K562 (cell line): Measurements from ENCODE around the gene ANAPC13. TPM values are rescaled to one million over a fixed set of nuclear protein-coding genes. Genes with fewer than 3 reads are reported as not detected.

Experiments
- ATAC-seq: fragments of 200-7000 bp; cut with Tn5 transposase; 3 replicates; pipeline ENCODE4 v1.9.1; 2020; ENCODE audit warnings: moderate library complexity
- BruUV-seq: library from RNA; stranded (reverse); fragments of 400-500 nt; replicated peaks from 2 replicates; lab custom pipeline; 2021; lab: Mats Ljungman, UMichigan
- CTCF ChIA-PET: fragments of 300-600 bp; formaldehyde crosslinking; extraction: SDS; loops from one replicate; lab custom pipeline; 2021; ENCODE audit warnings: low intra/inter-chr PET ratio; lab: Yijun Ruan, JAX
- POLR2A ChIA-PET: fragments of 300-600, 350-650 bp; sonication (Branson Sonifier 250); formaldehyde crosslinking; extraction: SDS; loops from one replicate; lab custom pipeline; 2021; ENCODE audit warnings: antibody characterized with exemption, inconsistent platforms; lab: Yijun Ruan, JAX
- DNase-seq, 4 experiments: peaks; one replicate each; pipeline versions ENCODE4 v3.0.0 to v3.0.0-alpha.2; 2011 to 2018; ENCODE audit warnings: low spot score in 3 of 4, mixed read lengths in 3 of 4; ENCODE audit errors: extremely low read depth in 1 of 4
- FAIRE-seq: peaks from 2 replicates; lab custom pipeline; 2011; peaks lifted over from hg19 to GRCh38; lab: Jason Lieb, UNC
- H2AFZ ChIP-seq: 2 replicates; pipeline ENCODE4 v1.6.0; 2011; ENCODE audit warnings: low read depth, low read length, control low read depth, inconsistent platforms
- H3K27ac ChIP-seq: fragments of 200-600 bp; 3 replicates; pipeline ENCODE4 v1.8.0; 2011; ENCODE audit warnings: low read depth, mild to moderate bottlenecking, control low read depth, inconsistent platforms, low read length, moderate library complexity, mixed read lengths; ENCODE audit errors: extremely low read depth
- H3K27me3 ChIP-seq, 2 experiments: fragments of 300-600 bp in 1 of 2; 2 replicates in 1 of 2; 3 replicates in 1 of 2; pipeline versions ENCODE4 v1.6.0 to v1.8.0; 2011; ENCODE audit warnings: inconsistent platforms in 2 of 2, low read length in 2 of 2, mild to moderate bottlenecking in 1 of 2, mixed read lengths in 1 of 2, moderate library complexity in 1 of 2; ENCODE audit not compliant: control insufficient read depth in 2 of 2, insufficient read depth in 2 of 2
- H3K36me3 ChIP-seq: fragments of 300-600 bp; 3 replicates; pipeline ENCODE4 v1.8.0; 2011; ENCODE audit warnings: mild to moderate bottlenecking, low read length, inconsistent platforms; ENCODE audit not compliant: control insufficient read depth, insufficient read depth
- H3K4me1 ChIP-seq, 2 experiments: fragments of 200-600 bp in 1 of 2; replicated peaks in 1 of 2; 2 replicates in 1 of 2; 3 replicates in 1 of 2; pipeline versions ENCODE4 v1.5.1 to v1.8.0; 2011; ENCODE audit warnings: inconsistent platforms in 2 of 2, low read length in 2 of 2, mild to moderate bottlenecking in 1 of 2, mixed read lengths in 1 of 2, moderate library complexity in 1 of 2; ENCODE audit not compliant: control insufficient read depth in 2 of 2, insufficient read depth in 2 of 2
- H3K4me2 ChIP-seq: 2 replicates; pipeline ENCODE4 v1.6.1; 2011; ENCODE audit warnings: low read length, control low read depth, inconsistent platforms, mixed read lengths; ENCODE audit not compliant: insufficient read depth
- H3K4me3 ChIP-seq: fragments of 200-600 bp; sonication (generic), shearing (Covaris generic); 2 replicates; pipeline ENCODE4 v1.5.1; 2016; ENCODE audit warnings: control low read depth, inconsistent platforms
- H3K79me2 ChIP-seq: fragments of 200-600 bp; 3 replicates; pipeline ENCODE4 v1.8.0; 2011; ENCODE audit warnings: low read length, inconsistent platforms; ENCODE audit not compliant: control insufficient read depth, insufficient read depth
- H3K9ac ChIP-seq, 2 experiments: 2 replicates each; pipeline versions ENCODE4 v1.6.0 to v1.6.1; 2011; ENCODE audit warnings: low read depth in 2 of 2, low read length in 2 of 2, control low read depth in 1 of 2, inconsistent platforms in 1 of 2, mild to moderate bottlenecking in 1 of 2, mixed read lengths in 1 of 2; ENCODE audit not compliant: insufficient read depth in 1 of 2
- H3K9me1 ChIP-seq: one replicate; pipeline ENCODE4 v1.6.0; 2011; ENCODE audit warnings: inconsistent platforms, mild to moderate bottlenecking, low read length, moderate library complexity; ENCODE audit not compliant: control insufficient read depth, insufficient read depth
- H3K9me3 ChIP-seq: replicated peaks from 2 replicates; pipeline ENCODE4 v1.5.1; 2011; ENCODE audit warnings: low read depth, low read length, inconsistent platforms; ENCODE audit not compliant: control insufficient read depth, insufficient read depth
- H4K20me1 ChIP-seq: replicated peaks from 2 replicates; pipeline ENCODE4 v1.6.1; 2011; ENCODE audit warnings: low read length, inconsistent platforms, mixed read lengths; ENCODE audit not compliant: control insufficient read depth, insufficient read depth
- NFRKB ChIP-seq: fragments of 450-650 bp; IDR thresholded peaks from 2 replicates; pipeline ENCODE4 v1.6.1; 2016; ENCODE audit warnings: low read depth
- RAD21 ChIP-seq, 2 experiments: fragments of 250-450 bp in 1 of 2; fragments of 450-650 bp in 1 of 2; sonication (Bioruptor Pico) in 1 of 2; formaldehyde crosslinking in 1 of 2; IDR thresholded peaks in 1 of 2; conservative IDR thresholded peaks in 1 of 2; 2 replicates each; pipeline versions ENCODE4 v1.4.0 to v1.8.0; 2020 to 2022; ENCODE audit warnings: mild to moderate bottlenecking in 2 of 2, moderate library complexity in 1 of 2
- TBP ChIP-seq: optimal IDR thresholded peaks from 2 replicates; pipeline ENCODE3; 2011; ENCODE audit warnings: low read depth, low read length, improper control_type of control experiment
- WGBS: fragments of 100-300 bp; shearing (Covaris generic); methylation state at CpG from one replicate; pipeline ENCODE4 v1.1.6; 2016; ENCODE audit warnings: low coverage, mixed read lengths; ENCODE audit not compliant: insufficient coverage; ENCODE audit errors: missing lambda C conversion rate; 5-methylcytosine and 5-hydroxymethylcytosine counted together
- in situ Hi-C: fragments of 300-500 bp; cut with MboI; formaldehyde crosslinking; loops from 4 replicates; pipeline ENCODE4 v1.15.0; 2018; ENCODE audit warnings: inconsistent platforms, mixed read lengths
- intact Hi-C: fragments of 100-400 bp; cut with micrococcal nuclease; formaldehyde crosslinking; loops from 2 replicates; pipeline ENCODE4 v1.14.2; 2022
- polyA plus RNA-seq, 8 experiments: library from polyadenylated mRNA; depleted of rRNA in 4 of 8; stranded (reverse) in 5 of 8; unstranded in 3 of 8; fragments of >200 nt; fragmentation: Nextera tagmentation in 2 of 8; fragmentation: Illumina TruSeq in 1 of 8; extraction: Ambion mirVana in 2 of 8; extraction: Trizol in 1 of 8; gene quantifications; 2 replicates each; pipeline versions ENCODE4 v1.2.1 to v1.2.3, GENCODE V29; 2011 to 2014; ENCODE audit warnings: inconsistent platforms in 1 of 8, missing spikeins in 1 of 8
- total RNA-seq, 7 experiments: library from RNA; depleted of rRNA in 6 of 7; stranded (reverse); fragments of >200 nt in 6 of 7; fragmentation: Illumina TruSeq in 2 of 7; extraction: Trizol in 2 of 7; gene quantifications; 2 replicates each; pipeline versions ENCODE4 v1.2.1 to v1.2.3, GENCODE V29; 2011 to 2021; ENCODE audit warnings: low replicate concordance in 1 of 7
- TF ChIP-seq, protein P1 (sequence below), 3 experiments: IDR thresholded peaks in 2 of 3; conservative IDR thresholded peaks in 1 of 3; 2 replicates each; pipeline ENCODE4 v1.5.1; 2011 to 2012; ENCODE audit warnings: low read length in 3 of 3, mild to moderate bottlenecking in 3 of 3, control low read depth in 2 of 3, improper control_type of control experiment in 1 of 3, inconsistent platforms in 1 of 3, low read depth in 1 of 3, mixed read lengths in 1 of 3, moderate library complexity in 1 of 3; ENCODE audit not compliant: insufficient read depth in 2 of 3

Gene ANAPC13
- total and polyA plus RNA-seq, 9 of the 15 experiments (the other 6 are each of a cell fraction or from before 2014, with no cell fraction given): 48.5 to 238 (median 68.5) TPM

DNA sequence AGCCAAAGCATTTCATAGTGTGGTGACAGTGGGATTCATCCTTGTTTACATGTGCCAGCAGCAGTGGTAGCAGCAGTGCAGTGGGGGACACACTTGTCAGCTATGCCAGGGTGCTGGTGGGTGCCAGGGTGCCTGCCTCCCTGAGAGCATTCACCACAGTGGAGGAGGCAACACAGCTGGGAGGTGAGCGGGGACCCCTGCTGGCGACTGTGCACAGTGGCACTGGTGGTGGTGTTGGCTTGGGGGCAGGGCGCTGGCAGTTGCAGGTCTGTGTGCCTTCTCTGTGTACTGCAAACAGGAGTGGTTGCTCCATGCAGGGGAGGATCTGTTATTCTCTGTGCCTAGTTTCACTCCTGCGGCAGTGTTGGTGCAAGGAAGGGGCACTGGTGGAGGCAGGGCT lies 41.3 kb upstream of the ANAPC13 start:
- WGBS: 53% methylated on average over 2 of the region's 4 CpGs
- H3K4me3 ChIP-seq: no peak overlapping the region
- no peaks in the 10 kb centered on the region for H3K9me1 ChIP-seq
- in situ Hi-C loops: no loop called here
- no peak overlapping the region for H3K9ac ChIP-seq
- FAIRE-seq (no peak), ATAC-seq (peak; percentile 86), DNase-seq (peak in 2 of 4 experiments; percentile 11 to 23)
- intact Hi-C loops: no loop called here
- no peak overlapping the region for H3K27ac ChIP-seq
- BruUV-seq: no TSS peak
- H3K4me2 ChIP-seq: no peak overlapping the region
- TF ChIP-seq TBP (no peak), NFRKB (no peak), RAD21 (CRISPR knock-in tag; conservative IDR thresholded peaks at IDR 0.05 in 1 of 2, IDR thresholded peaks at IDR 0.05 in 1 of 2) (peak in 1 of 2 experiments; percentile 11; a peak in 1 of 4 replicates)
- TF ChIP-seq, protein P1, sequence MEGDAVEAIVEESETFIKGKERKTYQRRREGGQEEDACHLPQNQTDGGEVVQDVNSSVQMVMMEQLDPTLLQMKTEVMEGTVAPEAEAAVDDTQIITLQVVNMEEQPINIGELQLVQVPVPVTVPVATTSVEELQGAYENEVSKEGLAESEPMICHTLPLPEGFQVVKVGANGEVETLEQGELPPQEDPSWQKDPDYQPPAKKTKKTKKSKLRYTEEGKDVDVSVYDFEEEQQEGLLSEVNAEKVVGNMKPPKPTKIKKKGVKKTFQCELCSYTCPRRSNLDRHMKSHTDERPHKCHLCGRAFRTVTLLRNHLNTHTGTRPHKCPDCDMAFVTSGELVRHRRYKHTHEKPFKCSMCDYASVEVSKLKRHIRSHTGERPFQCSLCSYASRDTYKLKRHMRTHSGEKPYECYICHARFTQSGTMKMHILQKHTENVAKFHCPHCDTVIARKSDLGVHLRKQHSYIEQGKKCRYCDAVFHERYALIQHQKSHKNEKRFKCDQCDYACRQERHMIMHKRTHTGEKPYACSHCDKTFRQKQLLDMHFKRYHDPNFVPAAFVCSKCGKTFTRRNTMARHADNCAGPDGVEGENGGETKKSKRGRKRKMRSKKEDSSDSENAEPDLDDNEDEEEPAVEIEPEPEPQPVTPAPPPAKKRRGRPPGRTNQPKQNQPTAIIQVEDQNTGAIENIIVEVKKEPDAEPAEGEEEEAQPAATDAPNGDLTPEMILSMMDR (IDR thresholded peaks at IDR 0.05 in 2 of 3, conservative IDR thresholded peaks at IDR 0.05 in 1 of 3; ENCODE audit: insufficient read depth in 2 of 3, low read depth in 1 of 3, low read length in 3 of 3): peak in 2 of 3 experiments; percentile 36 to 43; a peak in 2 of 6 replicates
- H3K36me3 ChIP-seq: no peaks in the 10 kb centered on the region
- no peaks in the 10 kb centered on the region for H3K9me3 ChIP-seq
- CTCF ChIA-PET: no interaction called here
- H3K27me3 ChIP-seq: no peaks in the 10 kb centered on the region
- no peak overlapping the region for H2AFZ ChIP-seq
- H3K4me1 ChIP-seq: no peaks in the 10 kb centered on the region; a peak in 1 of 5 replicates
- no peaks in the 10 kb centered on the region for H3K79me2 ChIP-seq
- POLR2A ChIA-PET: interaction anchor here (0.9 to 2.2 kb wide), 2 partner anchors 9 to 11 kb away, joined by 3 to 6 read pairs; no protein-coding TSS in a partner anchor
- no peaks in the 10 kb centered on the region for H4K20me1 ChIP-seq
